Neural progenitor cell (in vitro differentiated cells): ENCODE results near the gene VSX1.

ENCODE experiments used
- CTCF ChIP-seq: fragments of 200-600 bp; sonication (generic); IDR thresholded peaks from 2 replicates; pipeline ENCODE4 v1.5.1; 2017; ENCODE audit warnings: antibody characterized with exemption, mild to moderate bottlenecking
- EZH2 ChIP-seq: fragments of 200-600 bp; sonication (generic); IDR thresholded peaks from 2 replicates; pipeline ENCODE4 v1.6.1; 2017; ENCODE audit warnings: antibody characterized with exemption, mild to moderate bottlenecking, moderate library complexity
- EZH2phosphoT487 ChIP-seq: fragments of 200-600 bp; sonication (generic); IDR thresholded peaks from 2 replicates; pipeline ENCODE4 v1.6.1; 2017; ENCODE audit warnings: antibody characterized with exemption

- TF ChIP-seq CTCF (no peak), EZH2 (no peak), EZH2phosphoT487 (no peak)
Measured at GRCh38 chr20:25025986-25026605, 55.8 kb downstream of the VSX1 start.
